Hematopoietic multipotent progenitor cell treated with erythropoietin and hydrocortisone succinate and interleukin-3 and kit ligand, for 6 days (in vitro differentiated cells): ENCODE data around the gene TBC1D2B.

Experiments
- DNase-seq: peaks from one replicate; pipeline ENCODE4 v3.0.0-alpha.2; 2015

Gene TBC1D2B

GRCh38 chr15:78093242-78094020, 15.9 kb upstream of the TBC1D2B start:
- no peak for DNase-seq

GRCh38 chr15:78092261-78093041, 14.9 kb upstream of the TBC1D2B start, which contains the start of gene SH2D7:
TSS of gene SH2D7 (plus strand) at chr15:78092561. CDS start at chr15:78092585, 24 bp downstream.
- DNase-seq: peak; percentile 69

- peak; percentile 44 for DNase-seq
These were observed 13.0 kb upstream of the TBC1D2B start for GRCh38 chr15:78090422-78091063.

GRCh38 chr15:78088773-78089080, 11.2 kb upstream of the TBC1D2B start:
- DNase-seq: no peak

GRCh38 chr15:78087951-78088772, 10.7 kb upstream of the TBC1D2B start:
- DNase-seq: no peak

GRCh38 chr15:78085928-78086327, 8.4 kb upstream of the TBC1D2B start:
- no peak for DNase-seq

- no peak for DNase-seq
These were observed 6.9 kb upstream of the TBC1D2B start for GRCh38 chr15:78084449-78084750.

GRCh38 chr15:78083687-78084448, 6.4 kb upstream of the TBC1D2B start:
- no peak for DNase-seq

- no peak for DNase-seq
These were observed 5.7 kb upstream of the TBC1D2B start for GRCh38 chr15:78083186-78083585.

- DNase-seq: no peak
These were observed 5.2 kb upstream of the TBC1D2B start for GRCh38 chr15:78082743-78083110.

- no peak for DNase-seq
These were observed 4.7 kb upstream of the TBC1D2B start for GRCh38 chr15:78082106-78082742.

GRCh38 chr15:78080088-78080460, 2.6 kb upstream of the TBC1D2B start:
- DNase-seq: no peak

GRCh38 chr15:78079298-78080087, 2.0 kb upstream of the TBC1D2B start:
- no peak for DNase-seq

- DNase-seq: no peak
These were observed 330 bp upstream of the TBC1D2B start for GRCh38 chr15:78077871-78078210.

GRCh38 chr15:78076231-78077052, 1.1 kb downstream of the TBC1D2B start:
- no peak for DNase-seq

- DNase-seq: peak; percentile 45
These were observed 1.9 kb downstream of the TBC1D2B start for GRCh38 chr15:78075490-78076230.

GRCh38 chr15:78073046-78073787, 4.3 kb downstream of the TBC1D2B start:
- no peak for DNase-seq

- no peak for DNase-seq
These were observed 5.2 kb downstream of the TBC1D2B start for GRCh38 chr15:78072080-78072892.
